Measurements from ENCODE around the gene IL32. TPM values are rescaled to one million over a fixed set of nuclear protein-coding genes. Genes with fewer than 3 reads are reported as not detected.
A peak's percentile ranks its signal among the peaks of the same experiment; 100 is the strongest.

Gene IL32
- total RNA-seq, 2 experiments from 2014 or later, result 4,131 to 4,213 TPM

GRCh38 chr16:3022684-3023414 is 42.6 kb upstream of the IL32 start:
- Mint-ChIP-seq H3K4me1 (peaks cover 54% of the 10 kb centered on the region), H3K9me3 (no peaks in the 10 kb centered on the region), H3K4me3 (peak overlapping the region; percentile 73), H3K36me3 (ENCODE audit: low read depth) (peaks cover 27% of the 10 kb centered on the region), H3K27me3 (peaks cover 5% of the 10 kb centered on the region), H3K27ac (peak overlapping the region; percentile 83)
- ChIA-PET POLR2A (interaction anchor here (1.0 to 4.7 kb wide), 18 partner anchors 9 to 378 kb away, joined by 3 to 52 read pairs (median 4); partner anchors contain the start of genes FLYWCH1, IL32, PAQR4 and PKMYT1), CTCF (interaction anchor here (1.2 to 9.9 kb wide), 6 partner anchors 9 to 106 kb away, joined by 3 to 97 read pairs (median 12); no protein-coding TSS in a partner anchor)
- DNase-seq, result peak; percentile 37

GRCh38 chr16:3023415-3023668 is 42.1 kb upstream of the IL32 start:
- Mint-ChIP-seq H3K27ac (peak overlapping the region; percentile 83), H3K36me3 (ENCODE audit: low read depth) (peaks cover 27% of the 10 kb centered on the region), H3K4me3 (peak overlapping the region; percentile 73), H3K27me3 (peaks cover 6% of the 10 kb centered on the region), H3K9me3 (no peaks in the 10 kb centered on the region), H3K4me1 (peaks cover 54% of the 10 kb centered on the region)
- no peak for DNase-seq
- ChIA-PET POLR2A (interaction anchor here (1.0 to 4.7 kb wide), 16 partner anchors 9 to 378 kb away, joined by 3 to 52 read pairs (median 4); partner anchors contain the start of genes IL32, PKMYT1, ZNF174 and ZNF213), CTCF (interaction anchor here (1.2 to 9.9 kb wide), 7 partner anchors 8 to 106 kb away, joined by 3 to 97 read pairs (median 7); no protein-coding TSS in a partner anchor)

- Mint-ChIP-seq H3K4me3 (peak within 1 kb of the TSS; percentile 73), H3K9me3 (no peaks in the 10 kb centered on the region), H3K27me3 (peaks cover 5% of the 10 kb centered on the region), H3K36me3 (ENCODE audit: low read depth) (peaks cover 27% of the 10 kb centered on the region), H3K4me1 (peaks cover 58% of the 10 kb centered on the region), H3K27ac (peak within 1 kb of the TSS; percentile 83)
- ChIA-PET CTCF (interaction anchor here (0.7 to 9.9 kb wide), 12 partner anchors 8 to 105 kb away, joined by 3 to 97 read pairs (median 5); partner anchors contain the start of gene IL32), POLR2A (interaction anchor here (0.9 to 4.7 kb wide), 17 partner anchors 8 to 377 kb away, joined by 3 to 52 read pairs (median 4); partner anchors contain the start of genes IL32, PKMYT1, ZNF174 and ZNF213)
- peak; percentile 97 for DNase-seq
Observed at GRCh38 chr16:3023669-3024478, 41.6 kb upstream of the IL32 start, which contains the start of the genes HCFC1R1 and THOC6. HCFC1R1 (minus strand) TSS chr16:3023942; CDS start chr16:3023941, 1 bp downstream. THOC6 (plus strand) TSS chr16:3024035; CDS start chr16:3024327, 292 bp downstream.

- Mint-ChIP-seq H3K27ac (no peak overlapping the region), H3K4me1 (peaks cover 66% of the 10 kb centered on the region), H3K27me3 (peaks cover 14% of the 10 kb centered on the region), H3K4me3 (peak overlapping the region; percentile 17), H3K9me3 (no peaks in the 10 kb centered on the region), H3K36me3 (ENCODE audit: low read depth) (peaks cover 27% of the 10 kb centered on the region)
- ChIA-PET POLR2A (interaction anchor here (0.9 to 1.7 kb wide), 4 partner anchors 9 to 100 kb away, joined by 3 to 7 read pairs (median 4); partner anchors contain the start of gene PKMYT1), CTCF (interaction anchor here (0.7 to 9.9 kb wide), 7 partner anchors 8 to 250 kb away, joined by 3 to 72 read pairs (median 3); no protein-coding TSS in a partner anchor)
- no peak for DNase-seq
Observed at GRCh38 chr16:3025032-3026002, 40.1 kb upstream of the IL32 start.

DNA sequence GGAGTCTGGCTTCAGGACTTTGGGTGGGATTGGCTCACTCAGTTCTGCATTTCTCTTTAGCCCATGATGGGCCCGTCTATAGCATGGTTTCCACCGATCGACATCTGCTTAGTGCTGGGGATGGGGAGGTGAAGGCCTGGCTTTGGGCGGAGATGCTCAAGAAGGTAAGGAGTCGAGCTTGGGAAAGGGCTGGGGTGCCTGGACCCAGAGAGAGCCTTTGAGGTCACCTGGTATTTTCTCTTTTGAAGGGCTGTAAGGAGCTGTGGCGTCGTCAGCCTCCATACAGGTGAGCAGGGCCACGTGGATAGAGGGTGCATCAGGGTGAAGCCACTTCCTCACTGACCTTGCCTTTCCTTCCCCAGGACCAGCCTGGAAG is 39.4 kb upstream of the IL32 start:
- CTCF ChIA-PET, result interaction anchor here (1.0 to 10.4 kb wide), 3 partner anchors 22 to 109 kb away, joined by 3 to 209 read pairs (median 72); partner anchors contain the start of gene ZNF213
- Mint-ChIP-seq H3K27ac (no peak overlapping the region), H3K4me3 (no peak overlapping the region), H3K27me3 (peaks cover 14% of the 10 kb centered on the region), H3K4me1 (peaks cover 63% of the 10 kb centered on the region), H3K9me3 (no peaks in the 10 kb centered on the region), H3K36me3 (ENCODE audit: low read depth) (peaks cover 27% of the 10 kb centered on the region)
- DNase-seq, result no peak
- POLR2A ChIA-PET, result interaction anchor here (4.5 kb wide), 1 partner anchor 21 kb away, joined by 20 read pairs; no protein-coding TSS in a partner anchor

- Mint-ChIP-seq H3K27me3 (peaks cover 18% of the 10 kb centered on the region), H3K9me3 (no peaks in the 10 kb centered on the region), H3K27ac (no peak overlapping the region), H3K36me3 (ENCODE audit: low read depth) (peaks cover 22% of the 10 kb centered on the region), H3K4me3 (no peak overlapping the region), H3K4me1 (peaks cover 58% of the 10 kb centered on the region)
- POLR2A ChIA-PET, result interaction anchor here (1.1 to 9.3 kb wide), 9 partner anchors 17 to 123 kb away, joined by 4 to 72 read pairs (median 5); partner anchors contain the start of genes MMP25 and PAQR4
- CTCF ChIA-PET, result interaction anchor here (0.7 to 10.4 kb wide), 15 partner anchors 11 to 144 kb away, joined by 3 to 209 read pairs (median 6); partner anchors contain the start of genes BICDL2 and ZNF213
- no peak for DNase-seq
Observed at GRCh38 chr16:3026609-3027488, 38.6 kb upstream of the IL32 start.

DNA sequence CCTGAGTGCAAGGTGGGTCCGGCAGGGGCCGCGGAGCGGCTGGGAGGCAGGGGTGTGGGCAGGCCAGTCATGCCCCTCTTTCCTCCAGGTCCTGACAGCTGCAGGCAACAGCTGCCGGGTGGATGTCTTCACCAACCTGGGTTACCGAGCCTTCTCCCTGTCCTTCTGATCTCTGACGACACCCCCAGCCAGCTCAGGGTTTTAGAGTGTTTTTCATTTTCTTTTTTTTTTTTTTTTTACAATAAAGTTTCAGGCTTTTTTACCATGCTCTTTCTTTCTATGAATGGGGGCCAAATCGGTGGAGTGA is 38.0 kb upstream of the IL32 start:
- Mint-ChIP-seq H3K27ac (no peak overlapping the region), H3K4me1 (peaks cover 54% of the 10 kb centered on the region), H3K9me3 (no peaks in the 10 kb centered on the region), H3K36me3 (ENCODE audit: low read depth) (peaks cover 20% of the 10 kb centered on the region), H3K27me3 (peaks cover 24% of the 10 kb centered on the region), H3K4me3 (no peak overlapping the region)
- CTCF ChIA-PET, result interaction anchor here (0.7 to 10.4 kb wide), 20 partner anchors 6 to 143 kb away, joined by 3 to 209 read pairs (median 6); partner anchors contain the start of genes BICDL2, CLDN6, HCFC1R1 and THOC6
- POLR2A ChIA-PET, result interaction anchor here (1.1 to 9.3 kb wide), 14 partner anchors 16 to 131 kb away, joined by 3 to 72 read pairs (median 7); partner anchors contain the start of genes IL32, MMP25 and PAQR4
- DNase-seq, result no peak

- DNase-seq, result peak; percentile 90
- Mint-ChIP-seq H3K27me3 (peaks cover 31% of the 10 kb centered on the region), H3K4me3 (peak overlapping the region; percentile 66), H3K4me1 (peaks cover 51% of the 10 kb centered on the region), H3K27ac (no peak overlapping the region), H3K36me3 (ENCODE audit: low read depth) (peaks cover 16% of the 10 kb centered on the region), H3K9me3 (no peaks in the 10 kb centered on the region)
- ChIA-PET CTCF (interaction anchor here (0.9 to 10.4 kb wide), 29 partner anchors 7 to 160 kb away, joined by 3 to 209 read pairs (median 5); partner anchors contain the start of genes BICDL2, CLDN6, HCFC1R1 and MMP25), POLR2A (interaction anchor here (0.7 to 9.3 kb wide), 18 partner anchors 16 to 130 kb away, joined by 3 to 72 read pairs (median 6); partner anchors contain the start of genes IL32, MMP25, PAQR4 and PKMYT1)
Observed at GRCh38 chr16:3027983-3028715, 37.3 kb upstream of the IL32 start.

GRCh38 chr16:3028716-3029319 is 36.6 kb upstream of the IL32 start:
- Mint-ChIP-seq H3K27ac (no peak overlapping the region), H3K4me1 (peaks cover 47% of the 10 kb centered on the region), H3K36me3 (ENCODE audit: low read depth) (peaks cover 16% of the 10 kb centered on the region), H3K4me3 (peak overlapping the region; percentile 69), H3K9me3 (no peaks in the 10 kb centered on the region), H3K27me3 (peaks cover 38% of the 10 kb centered on the region)
- POLR2A ChIA-PET, result interaction anchor here (0.7 to 9.3 kb wide), 20 partner anchors 8 to 130 kb away, joined by 3 to 72 read pairs (median 6); partner anchors contain the start of genes IL32, MMP25, PAQR4 and PKMYT1
- CTCF ChIA-PET, result interaction anchor here (0.7 to 10.4 kb wide), 27 partner anchors 8 to 159 kb away, joined by 3 to 209 read pairs (median 6); partner anchors contain the start of genes BICDL2, CLDN6, HCFC1R1 and IL32
- DNase-seq, result no peak
